Muscle of arm (tissue), 12 donors: Measurements from ENCODE around the gene MARVELD2. TPM values are rescaled to one million over a fixed set of nuclear protein-coding genes. Genes with fewer than 3 reads are reported as not detected.
"Not testable (repeated sequence)": the region's sequence is repeated elsewhere in the genome, so short reads cannot be mapped to it uniquely, and the experiment has no call there.

Experiments
- DNase-seq: peaks from one replicate; pipeline ENCODE4 v3.0.0-alpha.2; 2013
- polyA plus RNA-seq, 12 donors: library from polyadenylated mRNA; unstranded; fragments of 120-200 nt; gene quantifications; one replicate each; pipeline ENCODE4 v1.2.1, GENCODE V29; 2013; ENCODE audit not compliant: insufficient read length in 12 of 12

MARVELD2 gene
- polyA plus RNA-seq, 12 donors: 0.18 to 6.2 (median 0.37) TPM; not detected in 1

GRCh38 chr5:69444127-69444754 is 29.3 kb downstream of the MARVELD2 start:
- no peak for DNase-seq

- DNase-seq: no peak
Measured at GRCh38 chr5:69449511-69449910, 34.6 kb downstream of the MARVELD2 start.

DNA sequence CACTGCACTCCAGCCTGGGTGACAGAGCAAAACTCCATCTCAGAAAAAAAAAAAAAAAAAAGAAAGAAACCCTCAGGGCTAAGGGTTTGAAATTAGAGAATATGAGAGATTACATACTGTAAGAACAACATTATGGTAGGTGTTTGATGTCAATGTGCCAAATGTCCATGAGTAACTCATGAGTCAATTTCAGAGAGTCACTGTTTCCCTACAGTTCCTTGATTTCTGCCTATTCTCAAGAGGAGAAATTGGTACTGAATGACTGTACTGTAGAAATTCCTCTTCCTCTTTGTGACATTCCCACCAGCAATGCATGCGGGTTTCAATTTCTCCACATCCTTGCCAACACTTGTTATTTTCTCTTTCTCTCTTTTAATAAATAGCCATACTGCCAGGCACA is 35.2 kb downstream of the MARVELD2 start:
- DNase-seq: no peak

DNA sequence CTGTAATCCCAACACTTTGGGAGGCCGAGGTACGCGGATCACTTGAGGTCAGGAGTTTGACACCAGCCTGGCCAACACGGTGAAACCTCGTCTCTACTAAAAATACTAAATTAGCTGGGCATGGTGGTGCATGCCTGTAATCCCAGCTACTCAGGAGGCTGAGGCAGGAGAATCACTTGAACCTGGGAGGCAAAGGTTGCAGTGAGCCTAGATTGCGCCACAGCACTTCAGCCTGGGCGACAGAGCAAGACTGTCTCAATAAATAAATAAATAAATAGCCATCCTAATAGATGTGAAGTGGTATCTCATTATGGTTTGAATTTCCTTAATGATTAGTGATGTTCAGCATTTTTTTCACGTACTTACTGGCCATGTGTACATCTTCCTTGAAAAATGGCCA is 35.6 kb downstream of the MARVELD2 start:
- not testable (repeated sequence) for DNase-seq

DNA sequence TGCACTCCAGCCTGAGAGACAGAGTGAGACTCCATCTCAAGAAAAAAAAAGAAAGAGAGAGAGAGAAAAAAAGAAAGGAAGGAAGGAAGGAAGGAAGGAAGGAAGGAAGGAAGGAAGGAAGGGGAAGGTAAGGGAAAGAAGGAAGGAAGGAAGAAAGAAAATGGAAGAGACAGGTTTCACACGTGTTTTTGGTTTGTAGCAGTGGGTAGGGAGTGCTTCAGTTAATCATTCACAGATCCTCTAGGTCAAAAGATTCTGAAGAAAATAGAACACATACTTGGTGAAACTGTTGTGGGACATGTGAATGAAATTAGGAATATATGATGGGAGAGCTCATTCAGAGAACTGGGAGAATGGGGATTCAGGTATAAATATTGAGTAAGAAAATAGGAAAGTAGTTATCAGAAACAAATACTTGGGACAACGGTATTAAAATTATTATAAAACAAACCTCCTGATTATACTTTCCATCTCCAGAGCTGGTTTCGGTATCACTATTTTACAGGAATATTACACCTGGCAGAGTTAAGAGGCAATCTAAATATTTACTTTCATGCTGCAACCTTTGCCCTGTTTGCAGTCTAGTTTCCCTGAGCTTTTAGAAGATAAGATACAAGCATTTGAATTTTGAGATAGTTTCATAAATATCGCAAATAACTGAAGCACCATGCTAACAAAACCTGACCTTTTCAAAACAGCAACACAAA is 37.2 kb downstream of the MARVELD2 start:
- no peak for DNase-seq

- not testable (repeated sequence) for DNase-seq
Measured at GRCh38 chr5:69453487-69453886, 38.6 kb downstream of the MARVELD2 start.

DNA sequence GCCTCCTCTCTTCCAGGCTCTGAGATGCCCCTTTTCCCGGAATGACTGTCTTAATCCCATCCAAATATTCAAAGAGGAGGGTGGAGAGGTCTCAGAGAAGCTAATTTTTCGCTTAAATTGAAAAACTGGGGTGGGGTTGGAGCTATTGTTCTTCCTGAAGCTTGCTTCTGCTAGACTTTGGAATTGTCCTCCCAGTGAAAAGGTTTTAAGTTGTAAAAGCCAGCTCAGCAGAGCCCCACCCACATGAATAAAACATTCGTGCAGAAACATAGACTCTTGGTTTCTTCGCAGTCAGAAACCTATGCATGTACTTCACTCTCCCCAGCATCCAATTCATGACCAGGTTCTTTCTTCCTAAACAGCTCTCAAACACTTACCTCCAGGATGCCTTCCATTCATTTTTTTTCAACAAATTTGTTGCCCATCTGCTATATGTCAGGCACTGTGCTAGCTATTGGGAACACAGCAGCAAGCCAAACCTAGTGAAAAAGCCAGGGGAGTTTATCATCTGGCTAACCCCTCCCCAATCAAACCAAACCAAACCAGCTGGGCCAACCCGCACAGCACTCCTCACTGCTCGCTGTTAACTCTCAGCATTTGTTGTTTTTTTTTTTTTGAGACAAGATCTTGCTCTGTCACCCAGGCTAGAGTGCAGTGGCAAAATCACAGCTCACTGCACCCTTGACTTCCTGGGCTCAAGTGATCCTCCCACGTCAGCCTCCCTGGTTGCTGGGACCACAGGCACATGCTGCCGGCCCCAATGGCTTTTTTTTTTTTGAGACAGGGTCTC is 39.7 kb downstream of the MARVELD2 start:
- DNase-seq: no peak

DNA sequence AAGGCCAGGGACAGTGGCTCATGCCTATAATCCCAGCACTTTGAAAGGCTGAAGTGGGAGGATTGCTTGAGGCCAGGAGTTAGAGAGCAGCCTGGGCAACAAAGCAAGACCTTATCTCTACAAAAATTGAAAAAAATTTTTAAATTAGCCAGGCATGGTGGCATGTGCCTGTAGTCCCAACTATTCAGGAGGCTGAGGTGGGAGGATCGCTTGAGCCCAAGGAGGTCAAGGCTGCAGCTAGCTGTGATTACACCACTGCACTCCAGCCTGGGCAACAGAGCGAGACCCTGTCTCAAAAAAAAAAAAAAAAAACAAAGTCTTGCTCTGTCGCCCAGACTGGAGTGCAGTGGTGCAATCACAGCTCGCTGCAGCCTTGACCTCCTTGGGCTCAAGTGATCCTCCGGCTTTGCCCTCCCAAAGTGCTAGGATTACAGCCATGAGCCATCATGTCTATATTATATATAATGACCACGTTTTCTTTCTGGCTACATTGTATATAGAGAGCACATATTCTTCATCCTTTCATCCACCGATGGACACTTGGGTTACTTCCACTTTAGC is 40.6 kb downstream of the MARVELD2 start:
- DNase-seq: not testable (repeated sequence)

DNA sequence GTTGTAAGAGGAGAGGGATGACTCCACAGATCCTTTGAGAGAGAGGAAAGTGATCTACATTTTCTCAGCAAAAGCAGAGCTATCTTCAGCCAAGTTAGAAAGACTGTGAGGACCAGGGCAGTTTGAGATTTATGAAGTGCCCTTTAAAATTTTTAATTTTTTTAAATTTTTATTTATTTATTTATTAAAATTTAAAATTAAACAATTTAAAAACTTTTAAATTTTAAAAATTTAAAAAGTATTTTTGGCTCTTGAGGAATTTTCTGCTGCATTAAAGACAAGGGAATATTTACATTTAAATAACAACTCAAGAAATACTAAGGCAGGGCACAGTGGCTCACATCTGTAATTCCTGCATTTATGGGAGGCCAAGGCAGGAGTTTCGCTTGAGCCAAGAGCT is 47.3 kb downstream of the MARVELD2 start:
- DNase-seq: no peak

GRCh38 chr5:69466375-69466774 is 51.5 kb downstream of the MARVELD2 start:
- DNase-seq: not testable (repeated sequence)

GRCh38 chr5:69467442-69468225 is 52.7 kb downstream of the MARVELD2 start:
- no peak for DNase-seq

GRCh38 chr5:69468631-69469030 is 53.7 kb downstream of the MARVELD2 start:
- DNase-seq: no peak

- not testable (repeated sequence) for DNase-seq
Measured at GRCh38 chr5:69471516-69471915, 56.6 kb downstream of the MARVELD2 start.

DNA sequence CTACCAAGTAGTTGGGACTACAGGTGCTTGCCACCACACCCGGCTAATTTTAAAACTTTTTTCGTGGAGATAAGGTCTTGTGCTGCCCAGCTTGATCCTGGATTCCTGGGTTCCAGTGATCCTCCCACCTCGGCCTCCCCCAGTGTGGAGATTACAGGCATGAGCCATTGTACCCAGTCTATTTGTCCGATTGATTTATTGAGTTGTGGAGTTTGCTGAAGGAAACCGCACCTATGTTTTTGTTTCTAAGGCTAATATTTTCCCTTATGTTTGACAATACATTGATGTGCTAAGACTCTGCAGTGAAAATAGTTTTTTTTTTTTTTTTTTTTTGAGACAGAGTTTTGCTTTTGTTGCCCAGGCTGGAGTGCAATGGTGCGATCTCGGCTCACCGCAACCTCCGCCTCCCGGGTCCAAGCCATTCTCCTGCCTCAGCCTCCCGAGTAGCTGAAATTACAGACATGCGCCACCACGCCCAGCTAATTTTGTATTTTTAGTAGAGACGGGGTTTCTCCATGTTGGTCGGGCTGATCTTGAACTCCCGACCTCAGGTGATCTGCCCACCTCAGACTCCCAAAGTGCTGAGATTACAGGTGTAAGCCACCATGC is 57.7 kb downstream of the MARVELD2 start:
- DNase-seq: not testable (repeated sequence)

DNA sequence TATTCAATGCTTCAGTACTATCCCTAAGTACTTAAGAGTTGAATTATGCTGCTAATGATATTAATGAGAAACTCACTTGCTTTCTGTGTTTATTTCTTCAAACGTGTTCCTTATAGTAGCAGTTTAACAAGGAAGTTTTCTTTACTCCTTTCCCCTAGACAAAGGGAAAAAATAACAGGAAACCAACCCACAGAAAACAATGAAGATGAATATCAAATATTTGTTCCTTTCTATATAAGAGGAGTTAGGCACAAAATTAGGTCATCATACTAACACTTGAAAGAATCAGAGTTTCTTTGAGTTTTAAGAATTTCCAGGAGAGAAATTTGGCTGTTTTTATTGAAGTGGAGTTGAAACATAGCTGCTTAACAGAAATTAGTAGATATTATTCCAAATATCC is 62.3 kb downstream of the MARVELD2 start:
- DNase-seq: no peak

DNA sequence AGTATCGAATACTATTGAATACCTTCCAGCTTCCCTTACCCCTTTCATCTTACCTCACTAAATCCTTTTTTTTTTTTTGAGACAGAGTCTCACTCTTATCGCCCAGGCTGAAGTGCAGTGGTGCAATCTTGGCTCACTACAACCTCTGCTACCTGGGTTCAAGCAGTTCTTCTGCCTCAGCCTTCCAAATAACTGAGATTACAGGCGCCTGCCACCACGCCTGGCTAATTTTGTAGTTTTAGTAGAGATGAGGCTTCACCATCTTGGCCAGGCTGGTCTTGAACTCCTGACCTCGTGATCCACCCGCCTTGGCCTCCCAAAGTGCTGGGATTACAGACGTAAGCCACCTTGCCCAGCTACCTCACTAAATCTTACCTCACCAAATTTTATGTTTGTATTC is 63.4 kb downstream of the MARVELD2 start:
- not testable (repeated sequence) for DNase-seq

- no peak for DNase-seq
Measured at GRCh38 chr5:69484891-69485290, 70.0 kb downstream of the MARVELD2 start.

DNA sequence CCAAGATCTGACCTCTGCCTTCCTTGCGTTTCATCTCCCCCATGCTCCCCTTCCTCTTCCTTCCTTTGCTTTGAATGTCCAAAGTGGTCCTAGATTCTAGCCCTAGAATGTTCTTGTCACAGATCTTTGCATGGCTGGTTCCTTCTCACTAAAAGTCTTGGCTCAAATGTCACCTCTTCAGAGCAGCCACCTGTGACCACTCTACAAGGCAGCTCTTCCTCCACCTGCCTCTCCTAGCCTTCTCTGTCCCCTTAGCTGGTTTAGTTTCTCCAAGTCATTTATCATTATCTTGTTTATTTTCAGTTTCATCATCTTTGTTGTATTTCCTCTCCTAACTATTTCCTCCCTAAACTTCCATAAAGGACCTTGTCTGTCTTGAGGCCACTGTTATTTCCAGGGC is 70.6 kb downstream of the MARVELD2 start:
- DNase-seq: no peak

DNA sequence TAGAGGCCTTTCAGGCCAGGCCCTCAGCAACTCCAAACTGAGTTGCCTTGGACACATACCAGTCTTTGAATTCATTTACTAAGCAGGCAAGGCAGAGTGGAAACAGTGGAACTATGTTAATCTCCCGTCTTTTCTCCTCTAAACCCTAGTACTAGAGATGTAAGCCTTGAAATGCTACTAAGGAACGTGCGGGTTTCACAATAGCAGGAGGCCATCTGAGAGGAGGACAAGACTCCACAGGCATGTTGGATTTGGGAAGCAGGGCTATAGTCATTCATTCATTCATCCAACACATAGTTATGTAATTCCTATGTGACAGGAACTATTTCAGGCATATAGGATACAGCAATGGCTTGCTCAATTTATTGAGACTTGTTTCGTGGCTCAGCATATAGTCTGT is 74.3 kb downstream of the MARVELD2 start:
- no peak for DNase-seq

- DNase-seq: no peak
Measured at GRCh38 chr5:69491027-69491426, 76.1 kb downstream of the MARVELD2 start.

GRCh38 chr5:69491838-69492390 is 77.0 kb downstream of the MARVELD2 start:
- DNase-seq: no peak
